OCI-M2 (cell line): Measurements from ENCODE around the gene LCORL.
"Not testable (repeated sequence)": the region's sequence is repeated elsewhere in the genome, so short reads cannot be mapped to it uniquely, and the experiment has no call there.

ENCODE experiments used
- DNase-seq: peaks from one replicate; lab custom pipeline; 2025; ENCODE audit not compliant: unreplicated experiment; lab: John Stamatoyannopoulos, UW

The LCORL gene

DNA sequence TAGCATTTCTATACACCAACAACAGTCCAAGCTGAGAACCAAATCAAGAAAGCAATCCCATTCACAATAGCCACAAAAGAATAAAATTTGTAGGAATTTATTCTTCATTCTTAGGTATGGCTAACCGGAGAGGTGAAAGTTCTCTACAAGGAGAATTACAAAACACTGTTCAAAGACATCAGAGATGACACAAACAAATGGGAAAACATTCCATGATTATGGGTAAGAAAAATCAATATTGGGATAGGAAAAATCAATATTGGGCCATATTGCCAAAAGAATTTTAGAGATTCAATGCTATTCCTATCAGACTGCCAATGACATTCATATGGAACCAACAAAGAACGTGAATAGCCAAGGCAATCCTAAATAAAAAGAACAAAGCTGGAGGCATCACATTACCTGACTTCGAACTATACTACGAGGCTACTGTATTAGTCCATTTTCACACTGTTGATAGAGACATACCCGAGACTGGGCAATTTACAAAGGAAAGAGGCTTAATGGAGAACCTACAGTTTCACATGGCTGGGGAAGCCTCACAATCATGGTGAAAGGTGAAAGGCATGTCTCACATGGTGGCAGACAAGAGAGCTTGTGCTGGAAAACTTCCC lies 161.7 kb downstream of the LCORL start:
- DNase-seq = no peak

DNA sequence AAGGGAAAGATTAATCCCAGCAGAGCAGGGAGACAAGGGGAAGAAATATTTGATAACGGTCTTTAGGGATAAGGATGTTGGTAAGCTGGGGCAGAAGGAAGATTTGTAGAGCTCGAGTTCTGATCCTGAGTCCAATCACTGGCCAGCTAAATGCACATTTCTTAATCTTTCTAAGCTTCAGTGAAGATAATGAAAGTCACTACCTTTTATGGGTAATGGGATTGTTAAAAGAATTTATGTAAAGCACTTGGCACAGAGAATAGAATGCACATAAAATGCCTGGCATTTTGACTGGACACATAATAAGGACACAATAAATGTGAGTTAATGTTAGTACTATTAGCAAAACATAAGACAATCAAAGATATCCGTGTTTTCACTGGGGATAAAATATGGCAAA lies 167.5 kb downstream of the LCORL start:
- no peak for DNase-seq

DNA sequence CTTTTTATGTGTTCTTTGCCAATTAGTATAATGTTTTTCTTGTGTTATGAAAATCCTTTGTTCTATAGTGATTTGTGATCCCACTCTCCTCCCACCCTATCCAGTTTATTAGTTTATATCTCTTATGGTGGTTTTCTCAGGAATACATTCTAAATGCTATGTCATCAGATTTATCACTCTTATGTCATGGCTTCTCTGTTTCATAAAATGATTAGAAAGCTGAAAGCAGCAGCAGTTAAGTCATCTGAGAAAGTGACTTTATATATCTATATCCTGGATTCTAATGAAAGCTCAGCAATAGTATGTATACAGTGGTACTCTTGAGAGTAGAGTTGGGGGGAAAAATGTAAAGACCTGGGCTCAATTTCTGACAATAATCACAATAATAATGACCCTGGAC lies 169.6 kb downstream of the LCORL start:
- DNase-seq = no peak

GRCh38 chr4:17850295-17850694 lies 171.3 kb downstream of the LCORL start:
- not testable (repeated sequence) for DNase-seq

GRCh38 chr4:17846266-17846665 lies 175.3 kb downstream of the LCORL start:
- DNase-seq = no peak

DNA sequence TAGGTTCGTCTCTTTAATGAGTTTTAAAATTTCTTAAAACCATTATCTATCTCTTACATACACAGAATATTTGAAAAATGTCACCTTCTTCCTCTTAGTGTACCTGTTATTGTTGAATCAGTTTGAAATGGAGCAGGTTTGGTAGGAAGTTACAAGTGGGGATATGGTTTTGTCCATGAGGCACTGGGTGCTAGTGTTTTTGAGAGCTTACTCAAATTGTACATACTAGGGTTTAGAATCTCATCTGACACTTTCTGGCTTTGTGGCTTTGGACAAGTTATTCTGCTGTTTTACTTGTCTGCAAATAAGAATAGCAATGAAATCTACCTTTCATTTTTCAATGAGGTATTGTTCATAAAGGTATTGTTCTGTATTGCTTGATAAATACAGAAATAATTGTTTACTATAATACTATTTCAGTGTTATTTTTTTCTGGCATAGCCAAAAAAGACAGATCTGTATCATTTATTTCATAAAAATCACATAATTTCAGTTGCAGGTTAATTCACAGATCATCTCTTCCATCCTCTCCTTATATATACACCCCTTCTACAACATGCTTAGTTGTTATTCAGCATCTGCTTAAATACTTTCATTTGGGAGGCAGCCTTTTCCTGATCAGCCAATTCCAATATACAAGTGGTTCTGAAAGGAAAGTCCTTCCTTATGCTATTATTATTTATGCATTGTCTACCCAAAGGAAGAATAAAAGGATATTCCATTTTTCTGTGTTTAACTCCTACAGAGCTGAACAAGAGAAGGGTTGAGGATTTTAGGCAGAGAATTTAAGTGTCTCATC lies 197.5 kb downstream of the LCORL start:
- no peak for DNase-seq

- DNase-seq = no peak
Observed at GRCh38 chr4:17817027-17817426, 204.5 kb downstream of the LCORL start.

- no peak for DNase-seq
Observed at GRCh38 chr4:17816142-17816541, 205.4 kb downstream of the LCORL start.

DNA sequence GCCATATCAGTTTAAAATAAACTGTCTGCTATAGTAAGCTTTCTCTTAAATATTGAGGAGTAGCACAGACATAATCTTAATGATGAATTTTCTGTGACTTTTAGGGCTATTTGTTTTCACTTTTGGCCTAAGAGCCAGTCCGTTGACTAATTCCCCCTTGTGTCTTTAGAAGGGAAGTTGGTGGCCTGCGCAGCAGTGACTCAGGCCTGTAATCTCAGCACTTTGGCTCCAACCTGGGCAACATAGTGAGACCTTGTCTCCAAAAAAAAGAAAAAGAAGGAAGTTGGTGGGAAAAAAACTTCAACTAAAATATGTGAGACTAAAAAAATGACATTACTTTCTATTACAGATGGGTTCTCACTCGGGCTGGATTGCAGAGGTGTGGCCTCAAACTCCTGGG lies 207.4 kb downstream of the LCORL start:
- DNase-seq = no peak

- DNase-seq = no peak
Observed at GRCh38 chr4:17812801-17813200, 208.8 kb downstream of the LCORL start.

- DNase-seq = no peak
Observed at GRCh38 chr4:17812125-17812524, 209.4 kb downstream of the LCORL start.

- DNase-seq = no peak
Observed at GRCh38 chr4:17811078-17811603, 210.4 kb downstream of the LCORL start.

GRCh38 chr4:17810260-17811077 lies 211.1 kb downstream of the LCORL start, which contains the start of the genes DCAF16 and NCAPG:
Gene DCAF16, minus strand, starts transcription at chr4:17810757. Its CDS starts 6,616 bp downstream, at chr4:17804141.
Gene NCAPG, plus strand, starts transcription at chr4:17810979. Its CDS starts 99 bp downstream, at chr4:17811078.
- DNase-seq = peak; percentile 90

- DNase-seq = no peak
Observed at GRCh38 chr4:17809667-17810066, 211.9 kb downstream of the LCORL start.

- no peak for DNase-seq
Observed at GRCh38 chr4:17807446-17807845, 214.1 kb downstream of the LCORL start.

DNA sequence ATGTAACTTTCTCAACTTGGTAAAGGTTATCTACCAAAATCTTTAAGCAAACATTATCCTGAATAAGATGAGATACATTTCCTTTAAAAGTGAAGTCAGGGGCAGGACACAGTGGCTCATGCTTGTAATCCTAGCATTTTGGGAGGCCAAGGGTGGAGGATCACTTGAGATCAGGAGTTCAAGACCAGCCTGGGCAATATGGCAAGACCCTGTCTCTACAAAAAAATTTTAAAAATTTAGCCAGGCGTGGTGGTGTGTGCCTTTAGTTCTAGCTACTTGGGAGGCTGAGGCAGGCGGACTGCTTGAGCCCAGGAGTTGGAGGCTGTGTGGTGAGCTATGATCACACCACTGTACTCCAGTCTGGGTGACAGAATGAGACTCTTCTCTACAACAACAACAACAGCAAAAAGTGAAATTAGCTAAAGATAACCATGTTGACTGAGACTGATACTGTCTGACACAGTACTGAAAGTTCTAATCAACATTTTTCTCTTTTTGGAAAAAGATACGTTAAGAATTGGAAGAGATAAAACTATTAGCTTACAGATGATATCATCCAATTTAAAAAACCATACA lies 215.9 kb downstream of the LCORL start:
- no peak for DNase-seq

- DNase-seq = no peak
Observed at GRCh38 chr4:17797808-17798207, 223.7 kb downstream of the LCORL start.

- no peak for DNase-seq
Observed at GRCh38 chr4:17794730-17795129, 226.8 kb downstream of the LCORL start.
